Activated CD8-positive, alpha-beta T cell treated with anti-CD3 and anti-CD28 coated beads for 36 hours (primary cell): ENCODE data around the gene TAOK1. TPM values are rescaled to one million over a fixed set of nuclear protein-coding genes. Genes with fewer than 3 reads are reported as not detected.

Experiments used
- ATAC-seq: fragments of 200-7000 bp; cut with Tn5 transposase; one replicate; pipeline ENCODE4 v1.10.0; 2021; ENCODE audit warnings: mild to moderate bottlenecking, moderate library complexity
- CTCF ChIA-PET: fragments of 350-600 bp; sonication (Branson Sonifier 250); formaldehyde crosslinking; loops from one replicate; lab custom pipeline; 2021; ENCODE audit warnings: antibody characterized with exemption; lab: Charles Lee
- POLR2A ChIA-PET: fragments of 350-600 bp; sonication (Branson Sonifier 250); formaldehyde crosslinking; loops from one replicate; lab custom pipeline; 2021; ENCODE audit warnings: antibody characterized with exemption; lab: Charles Lee
- DNase-seq: peaks from one replicate; pipeline ENCODE4 v3.0.0-alpha.2; 2020
- H3K27ac Mint-ChIP-seq: one replicate; pipeline ENCODE4 v1.8.0; 2021; ENCODE audit warnings: mild to moderate bottlenecking, mixed read lengths
- H3K27me3 Mint-ChIP-seq: one replicate; pipeline ENCODE4 v1.8.0; 2021; ENCODE audit warnings: mixed read lengths
- H3K36me3 Mint-ChIP-seq: one replicate; pipeline ENCODE4 v1.8.0; 2021; ENCODE audit warnings: low read depth, mixed read lengths
- H3K4me1 Mint-ChIP-seq: one replicate; pipeline ENCODE4 v1.8.0; 2021; ENCODE audit warnings: low read depth, mixed read lengths
- H3K4me3 Mint-ChIP-seq: one replicate; pipeline ENCODE4 v1.8.0; 2021; ENCODE audit warnings: mild to moderate bottlenecking, moderate library complexity, mixed read lengths
- H3K9me3 Mint-ChIP-seq: one replicate; pipeline ENCODE4 v1.8.0; 2021; ENCODE audit warnings: mixed read lengths
- intact Hi-C: fragments of 100-400 bp; cut with micrococcal nuclease; formaldehyde crosslinking; loops from one replicate; pipeline ENCODE4 v1.10.0; 2022
- total RNA-seq, 2 experiments: library from RNA; stranded (reverse); gene quantifications; one replicate each; pipeline ENCODE4 v1.2.3, GENCODE V29; 2021
- TF ChIP-seq, protein P1 (sequence below): fragments of 200-600 bp; IDR thresholded peaks from one replicate; pipeline ENCODE4 v1.8.0; 2022; ENCODE audit warnings: antibody characterized with exemption, mild to moderate bottlenecking

The TAOK1 gene
- total RNA-seq, 2 experiments from 2014 or later, result 33.5 to 34.6 TPM

DNA sequence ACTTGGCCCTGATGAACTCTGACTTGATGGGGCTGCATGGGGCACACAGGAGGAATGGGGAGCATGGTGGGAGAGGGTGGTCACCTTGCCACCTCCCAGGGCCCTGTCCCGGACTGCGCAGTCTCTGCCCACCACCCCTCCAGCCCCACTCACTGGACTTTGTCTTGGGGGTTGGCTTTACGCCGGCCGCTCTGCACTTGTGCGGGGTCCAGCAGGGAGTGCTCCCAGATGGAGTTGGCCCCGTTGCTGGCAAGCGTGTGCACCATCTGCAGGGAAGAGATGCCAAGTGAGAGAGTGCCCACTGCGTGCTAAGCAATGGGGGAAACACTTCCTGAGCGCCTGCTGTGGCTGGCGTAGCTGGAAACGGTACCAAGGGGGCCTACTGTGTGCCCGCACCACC lies 192.6 kb downstream of the TAOK1 start:
- Mint-ChIP-seq H3K9me3 (no peaks in the 10 kb centered on the region), H3K36me3 (peaks cover 47% of the 10 kb centered on the region), H3K4me1 (peaks cover 52% of the 10 kb centered on the region), H3K27ac (no peak overlapping the region), H3K4me3 (no peak overlapping the region), H3K27me3 (no peaks in the 10 kb centered on the region)
- CTCF ChIA-PET, result interaction anchor here (0.9 to 14.9 kb wide), 4 partner anchors 10 to 34 kb away, joined by 3 to 172 read pairs (median 46); partner anchors contain the start of gene ANKRD13B
- POLR2A ChIA-PET, result interaction anchor here (0.8 to 1.2 kb wide), 2 partner anchors 35 to 100 kb away, joined by 3 to 4 read pairs; no protein-coding TSS in a partner anchor
- no peak for ATAC-seq
- TF ChIP-seq, protein P1, sequence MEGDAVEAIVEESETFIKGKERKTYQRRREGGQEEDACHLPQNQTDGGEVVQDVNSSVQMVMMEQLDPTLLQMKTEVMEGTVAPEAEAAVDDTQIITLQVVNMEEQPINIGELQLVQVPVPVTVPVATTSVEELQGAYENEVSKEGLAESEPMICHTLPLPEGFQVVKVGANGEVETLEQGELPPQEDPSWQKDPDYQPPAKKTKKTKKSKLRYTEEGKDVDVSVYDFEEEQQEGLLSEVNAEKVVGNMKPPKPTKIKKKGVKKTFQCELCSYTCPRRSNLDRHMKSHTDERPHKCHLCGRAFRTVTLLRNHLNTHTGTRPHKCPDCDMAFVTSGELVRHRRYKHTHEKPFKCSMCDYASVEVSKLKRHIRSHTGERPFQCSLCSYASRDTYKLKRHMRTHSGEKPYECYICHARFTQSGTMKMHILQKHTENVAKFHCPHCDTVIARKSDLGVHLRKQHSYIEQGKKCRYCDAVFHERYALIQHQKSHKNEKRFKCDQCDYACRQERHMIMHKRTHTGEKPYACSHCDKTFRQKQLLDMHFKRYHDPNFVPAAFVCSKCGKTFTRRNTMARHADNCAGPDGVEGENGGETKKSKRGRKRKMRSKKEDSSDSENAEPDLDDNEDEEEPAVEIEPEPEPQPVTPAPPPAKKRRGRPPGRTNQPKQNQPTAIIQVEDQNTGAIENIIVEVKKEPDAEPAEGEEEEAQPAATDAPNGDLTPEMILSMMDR, result no peak
- DNase-seq, result peak; percentile 0
- intact Hi-C loops, result loop anchor here (5.0 kb wide), 1 partner anchor 35 kb away; no protein-coding TSS in a partner anchor

DNA sequence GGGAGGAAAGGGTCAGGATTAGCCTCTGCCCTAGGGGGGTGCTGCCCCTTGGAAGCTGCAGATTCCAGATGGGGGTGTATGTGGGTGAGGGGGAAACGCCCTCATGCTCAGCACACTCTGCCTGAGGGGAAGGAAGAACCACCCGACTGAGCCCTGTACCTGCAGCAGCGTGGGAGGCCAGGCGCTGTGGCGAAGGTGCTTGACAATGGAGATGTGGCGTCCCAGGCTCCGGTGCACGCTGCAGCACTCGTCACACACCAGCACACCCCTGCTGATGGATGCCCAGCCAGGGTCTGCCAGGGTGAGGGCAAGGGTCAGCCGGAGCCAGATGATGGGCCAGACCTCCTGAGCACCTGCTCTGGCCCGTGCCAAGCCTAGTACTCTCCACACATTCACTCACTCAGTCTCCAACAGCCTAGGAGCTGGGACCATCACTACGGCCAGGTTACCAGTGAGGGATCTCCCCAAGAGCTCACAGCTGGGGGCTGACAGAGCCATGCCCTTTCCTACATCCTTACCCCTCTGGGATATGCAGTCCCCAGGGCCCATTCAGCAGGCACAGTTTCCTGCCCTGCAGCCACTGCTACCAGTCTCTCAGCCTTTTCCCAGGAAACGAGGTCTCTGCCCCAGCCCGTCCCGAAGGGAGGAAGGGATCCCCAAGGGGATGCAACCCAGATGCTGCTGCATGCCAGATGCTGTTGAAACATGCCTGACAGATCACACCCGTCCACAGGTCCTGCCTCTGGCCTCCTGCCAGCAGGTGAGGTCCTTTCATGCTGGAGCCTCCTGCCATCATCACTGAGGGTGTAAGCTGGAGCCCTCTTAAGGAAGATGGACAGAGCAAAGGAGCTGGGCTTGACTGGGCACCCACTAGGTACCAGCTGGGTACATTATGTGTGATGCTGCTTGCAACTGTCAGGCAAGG lies 193.4 kb downstream of the TAOK1 start:
- ATAC-seq (no peak), DNase-seq (peak; percentile 1)
- Mint-ChIP-seq H3K9me3 (no peaks in the 10 kb centered on the region), H3K27ac (peak overlapping the region; percentile 57), H3K27me3 (no peaks in the 10 kb centered on the region), H3K4me1 (peaks cover 57% of the 10 kb centered on the region), H3K36me3 (peaks cover 42% of the 10 kb centered on the region), H3K4me3 (no peak overlapping the region)
- intact Hi-C loops, result loop anchor here (5.0 kb wide), 1 partner anchor 34 kb away; no protein-coding TSS in a partner anchor
- ChIA-PET CTCF (interaction anchor here (0.7 to 14.9 kb wide), 5 partner anchors 9 to 214 kb away, joined by 3 to 172 read pairs (median 3); partner anchors contain the start of gene ANKRD13B), POLR2A (interaction anchor here (0.8 to 2.2 kb wide), 4 partner anchors 10 to 99 kb away, joined by 3 to 6 read pairs (median 5); no protein-coding TSS in a partner anchor)
- TF ChIP-seq, protein P1, result no peak

DNA sequence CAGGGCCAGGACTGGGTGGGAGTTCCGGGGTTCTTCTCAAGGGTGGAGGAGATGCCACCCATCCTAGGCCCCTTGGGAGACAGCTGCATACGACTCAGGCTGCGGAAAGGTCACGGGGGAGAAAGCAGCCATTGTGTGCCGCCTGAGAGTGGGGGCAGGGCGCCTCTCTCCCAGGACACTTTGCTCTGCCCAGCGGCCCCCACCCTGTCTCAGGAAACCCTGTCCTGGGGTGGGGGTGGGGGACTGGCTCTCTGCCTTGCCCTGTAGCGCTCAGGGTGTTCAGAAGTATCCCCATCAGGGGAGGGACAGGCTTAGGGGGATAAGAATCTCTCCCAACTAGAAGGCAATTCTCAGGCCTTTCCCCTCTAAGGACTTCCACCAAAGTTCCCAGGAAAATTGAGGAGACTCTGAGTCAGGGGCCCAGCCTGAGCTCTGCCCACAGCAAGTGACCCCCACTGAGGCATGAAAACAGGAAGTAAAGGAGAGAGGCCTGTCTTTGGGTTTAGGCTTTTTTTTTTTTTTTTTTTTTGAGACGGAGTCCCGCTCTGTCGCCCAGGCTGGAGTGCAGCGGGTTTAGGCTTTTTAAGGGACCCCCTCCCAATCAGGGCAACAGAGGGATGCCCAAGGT lies 194.4 kb downstream of the TAOK1 start:
- H3K36me3 Mint-ChIP-seq, result peaks cover 42% of the 10 kb centered on the region
- H3K4me1 Mint-ChIP-seq, result peaks cover 57% of the 10 kb centered on the region
- ChIA-PET POLR2A (interaction anchor here (0.6 to 2.2 kb wide), 3 partner anchors 11 to 185 kb away, joined by 3 to 6 read pairs (median 6); no protein-coding TSS in a partner anchor), CTCF (interaction anchor here (1.3 to 14.9 kb wide), 3 partner anchors 32 to 215 kb away, joined by 4 to 172 read pairs (median 4); no protein-coding TSS in a partner anchor)
- no peaks in the 10 kb centered on the region for H3K27me3 Mint-ChIP-seq
- ATAC-seq (no peak), DNase-seq (peak; percentile 4)
- no peaks in the 10 kb centered on the region for H3K9me3 Mint-ChIP-seq
- no peak overlapping the region for H3K4me3 Mint-ChIP-seq
- intact Hi-C loops, result loop anchor here (5.0 kb wide), 1 partner anchor 33 kb away; no protein-coding TSS in a partner anchor
- H3K27ac Mint-ChIP-seq, result peak overlapping the region; percentile 75
- TF ChIP-seq, protein P1, result no peak

DNA sequence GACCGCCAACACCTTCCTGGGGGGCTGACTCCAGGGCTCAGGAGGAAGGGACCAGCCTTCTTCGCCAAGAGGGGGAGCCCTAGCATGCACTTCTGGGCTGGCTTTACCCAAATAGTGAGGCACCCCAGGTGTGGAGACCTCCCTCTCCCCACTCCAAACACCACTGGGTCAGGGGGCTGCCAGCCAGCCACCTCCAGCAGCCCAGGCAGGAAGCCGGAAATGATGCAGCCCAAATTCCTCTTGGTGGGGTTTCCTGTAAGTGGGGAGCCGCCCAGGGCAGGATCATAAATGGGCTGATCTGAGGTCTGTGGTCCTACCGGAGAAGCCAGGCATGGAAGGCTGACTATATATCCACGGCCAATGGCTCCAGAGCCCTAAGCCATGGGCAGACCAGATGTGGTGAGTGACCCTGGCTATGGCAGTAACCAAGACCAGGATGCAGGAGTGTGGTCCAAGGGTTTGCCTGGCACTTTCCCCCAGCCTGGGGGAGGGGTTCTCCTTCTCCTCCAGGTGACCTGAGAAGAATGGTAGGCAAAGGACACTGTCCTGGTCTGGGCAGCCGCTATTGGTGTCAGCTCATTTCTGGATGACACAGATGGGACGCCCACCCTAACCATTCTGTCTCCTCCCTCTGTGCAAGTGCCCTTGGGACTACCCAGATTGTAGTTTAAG lies 195.1 kb downstream of the TAOK1 start:
- DNase-seq, result peak; percentile 45

More for the DNA sequence above, 195.1 kb downstream of the TAOK1 start:
- Mint-ChIP-seq H3K27ac (peak overlapping the region; percentile 75), H3K9me3 (no peaks in the 10 kb centered on the region), H3K27me3 (no peaks in the 10 kb centered on the region), H3K36me3 (peaks cover 35% of the 10 kb centered on the region), H3K4me3 (peak overlapping the region; percentile 47), H3K4me1 (peaks cover 60% of the 10 kb centered on the region)
- intact Hi-C loops, result no loop called here
- POLR2A ChIA-PET, result interaction anchor here (0.6 to 2.2 kb wide), 8 partner anchors 11 to 186 kb away, joined by 3 to 7 read pairs (median 4); partner anchors contain the start of gene TP53I13
- CTCF ChIA-PET, result interaction anchor here (1.1 to 14.9 kb wide), 7 partner anchors 8 to 215 kb away, joined by 3 to 172 read pairs (median 5); partner anchors contain the start of gene ABHD15
- ATAC-seq, result no peak
- TF ChIP-seq, protein P1, result peak; percentile 37
